Measurements from ENCODE around the gene CNFN. TPM values are rescaled to one million over a fixed set of nuclear protein-coding genes. Genes with fewer than 3 reads are reported as not detected.

CNFN gene
- total RNA-seq, 1 donor from 2014 or later: not detected

DNA sequence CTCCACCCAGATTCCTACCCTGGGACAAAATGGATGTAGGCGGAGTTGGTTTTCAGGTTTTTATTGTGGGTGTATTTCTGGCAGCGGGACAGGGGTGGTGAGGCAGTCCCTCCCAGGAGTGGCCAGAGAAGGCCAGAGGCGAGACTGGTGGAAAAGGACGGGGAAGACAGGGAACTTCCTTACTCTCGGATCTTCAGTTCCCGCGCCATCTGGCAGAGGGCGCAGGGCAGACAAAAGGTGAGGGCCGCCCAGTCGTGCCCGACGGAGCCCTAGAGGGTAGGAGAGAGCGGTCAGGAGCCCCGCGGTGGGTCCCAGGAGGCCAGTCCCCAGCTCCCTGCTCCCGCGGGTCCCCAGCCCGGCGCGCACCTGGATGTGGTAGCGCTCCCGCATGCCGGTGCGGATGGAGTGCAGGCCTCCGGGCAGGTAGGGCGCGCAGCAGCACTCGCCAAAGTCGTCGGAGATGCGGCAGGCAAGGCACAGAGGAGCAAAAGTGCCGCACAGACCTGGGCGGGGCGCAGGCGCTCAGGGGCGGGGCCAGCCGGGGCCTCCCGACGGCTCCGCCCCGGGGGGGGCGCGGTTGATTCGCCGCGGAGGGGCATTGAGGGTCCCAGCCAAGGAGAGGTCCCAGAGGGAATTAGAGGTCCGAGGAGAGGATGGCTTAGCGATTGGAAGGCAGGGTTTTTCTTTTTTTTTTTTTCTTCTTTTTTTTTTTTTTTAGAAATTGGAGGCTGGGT lies 3.0 kb downstream of the CNFN start:
- Mint-ChIP-seq H3K9me3 (ENCODE audit: low read depth) (no peaks in the 10 kb centered on the region), H3K4me1 (ENCODE audit: low read depth) (peaks cover 6% of the 10 kb centered on the region), H3K27ac (ENCODE audit: unreplicated experiment) (no peak overlapping the region), H3K27me3 (ENCODE audit: low read depth) (peaks cover 31% of the 10 kb centered on the region), H3K36me3 (ENCODE audit: low read depth) (peaks cover 2% of the 10 kb centered on the region), H3K4me3 (ENCODE audit: unreplicated experiment) (peak overlapping the region; percentile 67)
- peak; percentile 77 for TF ChIP-seq CTCF (IDR thresholded peaks at IDR 0.05)
- no peak for DNase-seq (ENCODE audit: low spot score)

GRCh38 chr19:42380155-42380554 lies 9.9 kb downstream of the CNFN start:
- H3K4me3 Mint-ChIP-seq (ENCODE audit: unreplicated experiment): no peak overlapping the region
- H3K9me3 Mint-ChIP-seq (ENCODE audit: low read depth): no peaks in the 10 kb centered on the region
- H3K36me3 Mint-ChIP-seq (ENCODE audit: low read depth): peaks cover 7% of the 10 kb centered on the region
- no peak for DNase-seq (ENCODE audit: low spot score)
- H3K27ac Mint-ChIP-seq (ENCODE audit: unreplicated experiment): no peak overlapping the region
- H3K4me1 Mint-ChIP-seq (ENCODE audit: low read depth): no peaks in the 10 kb centered on the region
- no peak for TF ChIP-seq CTCF (IDR thresholded peaks at IDR 0.05)
- H3K27me3 Mint-ChIP-seq (ENCODE audit: low read depth): peaks cover 16% of the 10 kb centered on the region

- H3K9me3 Mint-ChIP-seq (ENCODE audit: low read depth): no peaks in the 10 kb centered on the region
- no peak overlapping the region for H3K27ac Mint-ChIP-seq (ENCODE audit: unreplicated experiment)
- DNase-seq (ENCODE audit: low spot score): no peak
- H3K4me3 Mint-ChIP-seq (ENCODE audit: unreplicated experiment): no peak overlapping the region
- H3K36me3 Mint-ChIP-seq (ENCODE audit: low read depth): peaks cover 12% of the 10 kb centered on the region
- no peaks in the 10 kb centered on the region for H3K4me1 Mint-ChIP-seq (ENCODE audit: low read depth)
- H3K27me3 Mint-ChIP-seq (ENCODE audit: low read depth): peaks cover 16% of the 10 kb centered on the region
- no peak for TF ChIP-seq CTCF (IDR thresholded peaks at IDR 0.05)
Measured at GRCh38 chr19:42378225-42379215, 11.6 kb downstream of the CNFN start.

GRCh38 chr19:42376177-42376555 lies 13.9 kb downstream of the CNFN start:
- H3K4me3 Mint-ChIP-seq (ENCODE audit: unreplicated experiment): no peak overlapping the region
- peaks cover 12% of the 10 kb centered on the region for H3K36me3 Mint-ChIP-seq (ENCODE audit: low read depth)
- H3K27ac Mint-ChIP-seq (ENCODE audit: unreplicated experiment): no peak overlapping the region
- H3K27me3 Mint-ChIP-seq (ENCODE audit: low read depth): peaks cover 8% of the 10 kb centered on the region
- no peak for TF ChIP-seq CTCF (IDR thresholded peaks at IDR 0.05)
- H3K4me1 Mint-ChIP-seq (ENCODE audit: low read depth): no peaks in the 10 kb centered on the region
- no peak for DNase-seq (ENCODE audit: low spot score)
- no peaks in the 10 kb centered on the region for H3K9me3 Mint-ChIP-seq (ENCODE audit: low read depth)

GRCh38 chr19:42375415-42376176 lies 14.5 kb downstream of the CNFN start:
- Mint-ChIP-seq H3K9me3 (ENCODE audit: low read depth) (no peaks in the 10 kb centered on the region), H3K27me3 (ENCODE audit: low read depth) (peaks cover 8% of the 10 kb centered on the region), H3K4me1 (ENCODE audit: low read depth) (no peaks in the 10 kb centered on the region), H3K4me3 (ENCODE audit: unreplicated experiment) (no peak overlapping the region), H3K36me3 (ENCODE audit: low read depth) (peaks cover 12% of the 10 kb centered on the region), H3K27ac (ENCODE audit: unreplicated experiment) (no peak overlapping the region)
- no peak for DNase-seq (ENCODE audit: low spot score)
- no peak for TF ChIP-seq CTCF (IDR thresholded peaks at IDR 0.05)

Measured in chondrocyte (in vitro differentiated cells).